ENCODE results near the gene PLD3.

Gene PLD3

GRCh38 chr19:40348125-40348913 is at the start of gene PLD3, which contains the start of gene C19orf47:
Gene PLD3 (plus strand): TSS chr19:40348695. CDS start chr19:40366484, 17,789 bp downstream.
Gene C19orf47 (minus strand): TSS chr19:40348397. CDS start chr19:40341857, 6,540 bp downstream.
- no peaks in the 10 kb centered on the region for H3K36me3 ChIP-seq (ENCODE audit: control insufficient read depth, insufficient read depth, low read length, severe bottlenecking)
- no peaks in the 10 kb centered on the region for H3K27me3 ChIP-seq (replicated peaks; ENCODE audit: control insufficient read depth, insufficient read depth, low read length)
- H3K4me1 ChIP-seq (ENCODE audit: control insufficient read depth, insufficient read depth, low read length), result peaks cover 15% of the 10 kb centered on the region
- DNase-seq (ENCODE audit: low read depth), result peak; percentile 100
- peak within 1 kb of the TSS; percentile 98 for H3K4me3 ChIP-seq (ENCODE audit: low read length)
- no peaks in the 10 kb centered on the region for H3K9me3 ChIP-seq (ENCODE audit: control insufficient read depth, low read length)
- H3K9ac ChIP-seq (ENCODE audit: low read length), result peak within 1 kb of the TSS; percentile 89

- Histone ChIP-seq H3K36me3 (ENCODE audit: control insufficient read depth, insufficient read depth, low read length, severe bottlenecking) (no peaks in the 10 kb centered on the region), H3K27me3 (replicated peaks; ENCODE audit: control insufficient read depth, insufficient read depth, low read length) (no peaks in the 10 kb centered on the region), H3K9ac (ENCODE audit: low read length) (no peak overlapping the region), H3K4me3 (ENCODE audit: low read length) (no peak overlapping the region), H3K4me1 (ENCODE audit: control insufficient read depth, insufficient read depth, low read length) (peaks cover 9% of the 10 kb centered on the region), H3K9me3 (ENCODE audit: control insufficient read depth, low read length) (no peaks in the 10 kb centered on the region)
- DNase-seq (ENCODE audit: low read depth), result no peak
Observed at GRCh38 chr19:40300668-40301067, 47.8 kb upstream of the PLD3 start.

- no peak overlapping the region for H3K9ac ChIP-seq (ENCODE audit: low read length)
- no peak overlapping the region for H3K4me3 ChIP-seq (ENCODE audit: low read length)
- no peaks in the 10 kb centered on the region for H3K27me3 ChIP-seq (replicated peaks; ENCODE audit: control insufficient read depth, insufficient read depth, low read length)
- no peaks in the 10 kb centered on the region for H3K9me3 ChIP-seq (ENCODE audit: control insufficient read depth, low read length)
- H3K36me3 ChIP-seq (ENCODE audit: control insufficient read depth, insufficient read depth, low read length, severe bottlenecking), result no peaks in the 10 kb centered on the region
- H3K4me1 ChIP-seq (ENCODE audit: control insufficient read depth, insufficient read depth, low read length), result peaks cover 9% of the 10 kb centered on the region
- DNase-seq (ENCODE audit: low read depth), result no peak
Observed at GRCh38 chr19:40302224-40303011, 46.1 kb upstream of the PLD3 start.

GRCh38 chr19:40303765-40304164 is 44.7 kb upstream of the PLD3 start:
- Histone ChIP-seq H3K4me3 (ENCODE audit: low read length) (no peak overlapping the region), H3K27me3 (replicated peaks; ENCODE audit: control insufficient read depth, insufficient read depth, low read length) (no peaks in the 10 kb centered on the region), H3K9me3 (ENCODE audit: control insufficient read depth, low read length) (no peaks in the 10 kb centered on the region), H3K36me3 (ENCODE audit: control insufficient read depth, insufficient read depth, low read length, severe bottlenecking) (no peaks in the 10 kb centered on the region), H3K4me1 (ENCODE audit: control insufficient read depth, insufficient read depth, low read length) (peaks cover 9% of the 10 kb centered on the region), H3K9ac (ENCODE audit: low read length) (no peak overlapping the region)
- no peak for DNase-seq (ENCODE audit: low read depth)

GRCh38 chr19:40304306-40304705 is 44.2 kb upstream of the PLD3 start:
- no peak overlapping the region for H3K9ac ChIP-seq (ENCODE audit: low read length)
- no peaks in the 10 kb centered on the region for H3K27me3 ChIP-seq (replicated peaks; ENCODE audit: control insufficient read depth, insufficient read depth, low read length)
- H3K36me3 ChIP-seq (ENCODE audit: control insufficient read depth, insufficient read depth, low read length, severe bottlenecking), result no peaks in the 10 kb centered on the region
- DNase-seq (ENCODE audit: low read depth), result no peak
- peaks cover 9% of the 10 kb centered on the region for H3K4me1 ChIP-seq (ENCODE audit: control insufficient read depth, insufficient read depth, low read length)
- no peaks in the 10 kb centered on the region for H3K9me3 ChIP-seq (ENCODE audit: control insufficient read depth, low read length)
- no peak overlapping the region for H3K4me3 ChIP-seq (ENCODE audit: low read length)

- H3K36me3 ChIP-seq (ENCODE audit: control insufficient read depth, insufficient read depth, low read length, severe bottlenecking), result no peaks in the 10 kb centered on the region
- peaks cover 9% of the 10 kb centered on the region for H3K4me1 ChIP-seq (ENCODE audit: control insufficient read depth, insufficient read depth, low read length)
- no peaks in the 10 kb centered on the region for H3K27me3 ChIP-seq (replicated peaks; ENCODE audit: control insufficient read depth, insufficient read depth, low read length)
- H3K4me3 ChIP-seq (ENCODE audit: low read length), result no peak overlapping the region
- H3K9ac ChIP-seq (ENCODE audit: low read length), result no peak overlapping the region
- peak; percentile 95 for DNase-seq (ENCODE audit: low read depth)
- H3K9me3 ChIP-seq (ENCODE audit: control insufficient read depth, low read length), result no peaks in the 10 kb centered on the region
Observed at GRCh38 chr19:40305403-40305802, 43.1 kb upstream of the PLD3 start.

- DNase-seq (ENCODE audit: low read depth), result no peak
- Histone ChIP-seq H3K9me3 (ENCODE audit: control insufficient read depth, low read length) (no peaks in the 10 kb centered on the region), H3K36me3 (ENCODE audit: control insufficient read depth, insufficient read depth, low read length, severe bottlenecking) (no peaks in the 10 kb centered on the region), H3K27me3 (replicated peaks; ENCODE audit: control insufficient read depth, insufficient read depth, low read length) (no peaks in the 10 kb centered on the region), H3K9ac (ENCODE audit: low read length) (no peak overlapping the region), H3K4me1 (ENCODE audit: control insufficient read depth, insufficient read depth, low read length) (peaks cover 1% of the 10 kb centered on the region), H3K4me3 (ENCODE audit: low read length) (no peak overlapping the region)
Observed at GRCh38 chr19:40309666-40310065, 38.8 kb upstream of the PLD3 start.

GRCh38 chr19:40312533-40312932 is 36.0 kb upstream of the PLD3 start:
- Histone ChIP-seq H3K4me1 (ENCODE audit: control insufficient read depth, insufficient read depth, low read length) (no peaks in the 10 kb centered on the region), H3K4me3 (ENCODE audit: low read length) (no peak overlapping the region), H3K9ac (ENCODE audit: low read length) (no peak overlapping the region), H3K36me3 (ENCODE audit: control insufficient read depth, insufficient read depth, low read length, severe bottlenecking) (no peaks in the 10 kb centered on the region), H3K9me3 (ENCODE audit: control insufficient read depth, low read length) (no peaks in the 10 kb centered on the region), H3K27me3 (replicated peaks; ENCODE audit: control insufficient read depth, insufficient read depth, low read length) (no peaks in the 10 kb centered on the region)
- DNase-seq (ENCODE audit: low read depth), result no peak

GRCh38 chr19:40313229-40313983 is 35.1 kb upstream of the PLD3 start:
- H3K4me1 ChIP-seq (ENCODE audit: control insufficient read depth, insufficient read depth, low read length), result no peaks in the 10 kb centered on the region
- H3K27me3 ChIP-seq (replicated peaks; ENCODE audit: control insufficient read depth, insufficient read depth, low read length), result no peaks in the 10 kb centered on the region
- no peak overlapping the region for H3K4me3 ChIP-seq (ENCODE audit: low read length)
- no peak overlapping the region for H3K9ac ChIP-seq (ENCODE audit: low read length)
- H3K36me3 ChIP-seq (ENCODE audit: control insufficient read depth, insufficient read depth, low read length, severe bottlenecking), result peaks cover 4% of the 10 kb centered on the region
- no peak for DNase-seq (ENCODE audit: low read depth)
- H3K9me3 ChIP-seq (ENCODE audit: control insufficient read depth, low read length), result no peaks in the 10 kb centered on the region

GRCh38 chr19:40314656-40315055 is 33.8 kb upstream of the PLD3 start:
- no peak for DNase-seq (ENCODE audit: low read depth)
- Histone ChIP-seq H3K9me3 (ENCODE audit: control insufficient read depth, low read length) (no peaks in the 10 kb centered on the region), H3K9ac (ENCODE audit: low read length) (no peak overlapping the region), H3K4me3 (ENCODE audit: low read length) (no peak overlapping the region), H3K4me1 (ENCODE audit: control insufficient read depth, insufficient read depth, low read length) (no peaks in the 10 kb centered on the region), H3K27me3 (replicated peaks; ENCODE audit: control insufficient read depth, insufficient read depth, low read length) (no peaks in the 10 kb centered on the region), H3K36me3 (ENCODE audit: control insufficient read depth, insufficient read depth, low read length, severe bottlenecking) (peaks cover 7% of the 10 kb centered on the region)
